ENCODE measurements around the gene TNP2.
"Not testable (repeated sequence)": the region's sequence is repeated elsewhere in the genome, so short reads cannot be mapped to it uniquely, and the experiment has no call there.

TNP2 gene

GRCh38 chr16:11295672-11296071 lies 26.5 kb upstream of the TNP2 start:
- TF ChIP-seq, protein P1, sequence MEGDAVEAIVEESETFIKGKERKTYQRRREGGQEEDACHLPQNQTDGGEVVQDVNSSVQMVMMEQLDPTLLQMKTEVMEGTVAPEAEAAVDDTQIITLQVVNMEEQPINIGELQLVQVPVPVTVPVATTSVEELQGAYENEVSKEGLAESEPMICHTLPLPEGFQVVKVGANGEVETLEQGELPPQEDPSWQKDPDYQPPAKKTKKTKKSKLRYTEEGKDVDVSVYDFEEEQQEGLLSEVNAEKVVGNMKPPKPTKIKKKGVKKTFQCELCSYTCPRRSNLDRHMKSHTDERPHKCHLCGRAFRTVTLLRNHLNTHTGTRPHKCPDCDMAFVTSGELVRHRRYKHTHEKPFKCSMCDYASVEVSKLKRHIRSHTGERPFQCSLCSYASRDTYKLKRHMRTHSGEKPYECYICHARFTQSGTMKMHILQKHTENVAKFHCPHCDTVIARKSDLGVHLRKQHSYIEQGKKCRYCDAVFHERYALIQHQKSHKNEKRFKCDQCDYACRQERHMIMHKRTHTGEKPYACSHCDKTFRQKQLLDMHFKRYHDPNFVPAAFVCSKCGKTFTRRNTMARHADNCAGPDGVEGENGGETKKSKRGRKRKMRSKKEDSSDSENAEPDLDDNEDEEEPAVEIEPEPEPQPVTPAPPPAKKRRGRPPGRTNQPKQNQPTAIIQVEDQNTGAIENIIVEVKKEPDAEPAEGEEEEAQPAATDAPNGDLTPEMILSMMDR (IDR thresholded peaks at IDR 0.05; ENCODE audit: extremely low read depth, missing control alignments) = no peak
- no peak for DNase-seq (ENCODE audit: low spot score)

DNA sequence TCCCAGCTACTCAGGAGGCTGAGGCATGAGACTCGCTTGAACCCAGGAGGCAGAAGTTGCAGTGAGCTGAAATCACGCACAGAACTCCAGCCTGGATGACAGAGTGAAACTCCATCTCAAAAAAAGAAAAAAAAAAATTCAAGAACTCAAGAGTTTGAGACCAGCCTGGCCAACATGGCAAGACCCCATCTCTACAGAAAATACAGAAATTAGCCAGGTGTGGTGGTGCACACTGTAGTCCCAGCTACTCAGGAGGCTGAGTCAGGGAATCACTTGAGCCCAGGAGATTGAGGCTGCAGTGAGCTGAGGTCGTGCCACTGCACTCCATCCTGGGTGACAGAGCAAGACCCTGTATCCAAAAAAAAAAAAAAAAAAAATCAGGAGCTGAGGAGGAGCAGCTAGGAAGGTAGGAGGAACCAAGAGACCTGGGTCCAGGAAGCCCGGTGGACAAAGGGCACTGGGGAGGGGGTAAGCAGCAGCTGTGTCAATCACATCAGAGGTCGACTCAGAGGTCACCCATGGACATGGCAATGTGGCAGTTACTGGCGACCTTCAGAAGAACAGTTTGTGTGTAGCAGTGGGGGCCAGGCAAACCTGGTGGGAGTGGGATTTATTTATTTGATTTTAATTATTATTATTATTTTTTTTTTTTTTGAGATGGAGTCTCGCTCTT lies 23.1 kb upstream of the TNP2 start:
- DNase-seq (ENCODE audit: low spot score) = no peak
- TF ChIP-seq, protein P1 (IDR thresholded peaks at IDR 0.05; ENCODE audit: extremely low read depth, missing control alignments) = no peak

- TF ChIP-seq, protein P1 (IDR thresholded peaks at IDR 0.05; ENCODE audit: extremely low read depth, missing control alignments) = no peak
- no peak for DNase-seq (ENCODE audit: low spot score)
Measured at GRCh38 chr16:11291091-11291703, 22.1 kb upstream of the TNP2 start.

DNA sequence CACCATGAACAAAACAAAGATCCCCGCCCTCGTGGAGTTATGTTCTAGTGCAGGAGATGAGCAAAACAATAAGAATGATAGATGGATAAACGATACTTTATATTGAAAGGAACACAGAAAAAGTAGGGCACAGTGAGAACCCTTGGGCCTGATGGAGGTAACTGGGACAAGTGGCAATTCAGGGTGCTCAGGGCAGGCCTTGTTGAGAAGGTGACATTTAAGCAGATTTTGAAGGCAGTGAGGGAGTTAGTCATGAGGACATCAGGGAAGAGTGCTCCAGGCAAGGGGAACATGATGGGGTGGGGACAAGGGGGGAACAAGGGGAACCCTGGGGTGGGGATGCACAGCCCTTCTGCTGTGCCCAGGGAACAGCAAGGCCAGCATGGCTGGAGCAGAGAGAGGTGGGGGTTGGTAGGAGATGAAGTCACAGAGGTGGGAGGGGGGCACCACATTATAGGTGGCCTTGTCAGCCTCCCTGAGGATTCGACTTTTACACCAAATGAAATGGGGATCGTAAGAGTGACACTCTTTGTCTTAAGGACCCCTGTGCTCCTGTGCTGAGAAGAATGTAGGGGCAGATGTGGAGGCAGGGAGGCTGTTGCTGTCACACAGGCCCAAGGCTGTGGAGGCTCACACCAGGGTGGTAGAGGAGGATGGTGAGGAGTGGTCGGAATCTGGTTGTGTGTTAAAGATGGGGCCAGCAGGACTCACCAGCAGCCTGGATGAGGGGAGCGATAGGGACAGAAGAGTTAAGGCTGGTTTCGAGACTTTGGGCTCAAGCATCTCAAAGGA lies 21.2 kb upstream of the TNP2 start:
- TF ChIP-seq, protein P1 (IDR thresholded peaks at IDR 0.05; ENCODE audit: extremely low read depth, missing control alignments) = no peak
- no peak for DNase-seq (ENCODE audit: low spot score)

GRCh38 chr16:11289696-11290095 lies 20.6 kb upstream of the TNP2 start:
- not testable (repeated sequence) for DNase-seq (ENCODE audit: low spot score)

- no peak for DNase-seq (ENCODE audit: low spot score)
- TF ChIP-seq, protein P1 (IDR thresholded peaks at IDR 0.05; ENCODE audit: extremely low read depth, missing control alignments) = no peak
Measured at GRCh38 chr16:11289202-11289601, 20.1 kb upstream of the TNP2 start.

DNA sequence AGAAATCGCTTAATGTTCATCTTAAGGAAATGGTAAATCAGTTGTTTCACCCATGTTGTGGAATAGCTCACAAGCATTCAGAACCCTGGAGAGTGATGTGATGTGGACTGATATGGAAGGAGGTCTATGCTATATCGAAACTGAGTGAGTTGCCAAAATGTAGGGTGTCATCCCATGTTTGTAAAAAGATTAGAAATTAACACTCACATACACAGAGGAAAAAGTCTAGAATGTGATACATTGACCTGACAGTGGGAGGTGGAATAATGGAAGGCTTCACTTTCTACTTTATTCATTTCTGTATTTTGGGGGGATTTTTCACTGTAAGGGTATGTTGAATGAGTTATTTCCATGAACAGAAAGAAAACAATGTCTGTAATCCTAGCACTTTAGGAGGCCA lies 16.7 kb upstream of the TNP2 start:
- TF ChIP-seq, protein P1 (IDR thresholded peaks at IDR 0.05; ENCODE audit: extremely low read depth, missing control alignments) = no peak

More for the DNA sequence above, 16.7 kb upstream of the TNP2 start:
- no peak for DNase-seq (ENCODE audit: low spot score)

Data from GM20000 (cell line).